Ovary (tissue), 9 donors: ENCODE data around the gene NIT1. TPM values are rescaled to one million over a fixed set of nuclear protein-coding genes. Genes with fewer than 3 reads are reported as not detected.

Source experiments
- DNase-seq, 5 donors: peaks; one replicate each; pipeline ENCODE4 v3.0.0-alpha.2; 2019 to 2020
- H3K27ac ChIP-seq, 2 donors: fragments of 200-600 bp; one replicate each; pipeline versions ENCODE4 v1.5.1 to v1.8.0; 2019 to 2022
- H3K27me3 ChIP-seq: fragments of 200-600 bp; one replicate; pipeline ENCODE4 v1.8.0; 2022
- H3K36me3 ChIP-seq: fragments of 200-600 bp; sonication (generic); one replicate; pipeline ENCODE4 v1.5.1; 2019
- H3K4me1 ChIP-seq: one replicate; pipeline ENCODE4 v1.8.1; 2013; ENCODE audit warnings: mild to moderate bottlenecking, moderate library complexity; ENCODE audit not compliant: insufficient read depth
- H3K4me3 ChIP-seq: fragments of 200-600 bp; sonication (generic); one replicate; pipeline ENCODE4 v1.5.1; 2017
- H3K9me3 ChIP-seq, 2 donors: fragments of 200-600 bp in 1 of 2; sonication (generic) in 1 of 2; one replicate each; pipeline versions ENCODE4 v1.5.1 to v1.8.1; 2013 to 2019; ENCODE audit warnings: mild to moderate bottlenecking in 1 of 2, moderate library complexity in 1 of 2
- EP300 ChIP-seq: sonication (generic); formaldehyde crosslinking; IDR thresholded peaks from one replicate; pipeline ENCODE4 v1.6.1; 2017; ENCODE audit warnings: antibody characterized with exemption
- POLR2A ChIP-seq: fragments of 450-650 bp; IDR thresholded peaks from one replicate; pipeline ENCODE4 v1.6.1; 2017; ENCODE audit warnings: antibody characterized with exemption, mild to moderate bottlenecking, moderate library complexity
- WGBS, 3 donors: extraction: QIAGEN DNeasy Blood & Tissue Kit in 1 of 3; methylation state at CpG; one replicate each; pipeline versions ENCODE4 v1.1.5 to v1.1.7; 2013 to 2017; 5-methylcytosine and 5-hydroxymethylcytosine counted together
- intact Hi-C, 4 donors: fragments of 100-400 bp; cut with DNase I; formaldehyde crosslinking; loops; one replicate each; pipeline versions ENCODE4 v1.11.0 to v1.15.1; 2022 to 2023
- polyA plus RNA-seq, 2 donors: library from polyadenylated mRNA; stranded (reverse); fragments of 200-250 nt in 1 of 2; fragments of 350-450 nt in 1 of 2; fragmentation: Illumina TruSeq in 1 of 2; extraction: RNeasy Lipid Tissue Mini Kit (QIAGEN cat#74804) in 1 of 2; gene quantifications; one replicate each; pipeline ENCODE4 v1.2.3, GENCODE V29; 2013 to 2014
- total RNA-seq, 7 donors: library from RNA; depleted of rRNA in 2 of 7; stranded (reverse); fragments of >200 nt in 2 of 7; fragmentation: NEBNext Ultra II Directional in 3 of 7; extraction: Animal tissue kit (Norgen Biotek cat#: 25700) in 3 of 7; gene quantifications; one replicate each; pipeline versions ENCODE4 v1.1.0 to v1.2.4, GENCODE V29; 2016 to 2023
- TF ChIP-seq, protein P1 (sequence below), 3 donors: fragments of 450-650 bp in 2 of 3; fragments of 200-600 bp in 1 of 3; IDR thresholded peaks; one replicate each; pipeline versions ENCODE4 v1.5.1 to v1.8.0; 2016 to 2022; ENCODE audit warnings: antibody characterized with exemption in 3 of 3, mild to moderate bottlenecking in 1 of 3
- donor health status: DM: no; HTN: no; CAD: no; lungs with moderate emphysema.
- donor health status: DM: no; HTN: no; CAD: no.
- donor health status: Bipolar disorder and iron deficiency.
- donor health status: DM: yes; HTN: yes; CAD: no.
- donor health status: DM: no; HTN: no; CAD: no.
- donor health status: DM: yes; HTN: yes; CAD: no.

NIT1 gene
- total and polyA plus RNA-seq, 9 donors = 25.4 to 37.5 (median 36.6) TPM

DNA sequence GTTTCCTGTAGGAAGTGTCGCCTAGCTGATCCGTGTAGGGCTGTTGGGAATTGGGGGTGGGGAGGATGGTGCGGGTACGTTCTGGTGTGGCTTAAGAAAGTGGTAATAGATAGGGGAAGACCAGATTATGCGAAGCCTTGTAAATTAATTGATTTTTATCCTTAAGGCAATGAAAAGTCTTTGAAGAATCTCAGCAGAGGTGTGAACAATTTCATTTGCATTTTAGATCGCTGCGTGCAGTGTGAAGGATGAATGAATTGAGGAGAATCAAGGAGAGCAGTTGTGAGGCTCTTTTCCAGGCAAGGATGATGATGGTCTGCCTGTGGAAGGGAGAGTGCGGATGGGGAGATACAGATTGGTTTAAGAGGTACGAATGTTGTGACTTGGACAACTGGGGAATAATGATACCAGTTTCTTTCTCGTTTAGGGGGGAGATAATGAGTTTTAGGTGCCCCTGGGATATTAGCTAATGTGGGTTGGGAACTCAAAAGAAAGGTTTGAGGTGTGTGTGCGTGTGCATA is 15.4 kb downstream of the NIT1 start:
- peak overlapping the region; percentile 77 for H3K4me3 ChIP-seq
- no peaks in the 10 kb centered on the region for H3K27me3 ChIP-seq
- peak overlapping the region; percentile 95 to 97 for H3K27ac ChIP-seq
- no peaks in the 10 kb centered on the region for H3K36me3 ChIP-seq
- no peaks in the 10 kb centered on the region for H3K9me3 ChIP-seq
- intact Hi-C loops = no loop called here
- H3K4me1 ChIP-seq = peaks cover 5% of the 10 kb centered on the region
- DNase-seq = no peak
- WGBS, 3 donors = 4 to 6% (median 4%) methylated on average over 11 of the region's 11 CpGs
- TF ChIP-seq, protein P1, sequence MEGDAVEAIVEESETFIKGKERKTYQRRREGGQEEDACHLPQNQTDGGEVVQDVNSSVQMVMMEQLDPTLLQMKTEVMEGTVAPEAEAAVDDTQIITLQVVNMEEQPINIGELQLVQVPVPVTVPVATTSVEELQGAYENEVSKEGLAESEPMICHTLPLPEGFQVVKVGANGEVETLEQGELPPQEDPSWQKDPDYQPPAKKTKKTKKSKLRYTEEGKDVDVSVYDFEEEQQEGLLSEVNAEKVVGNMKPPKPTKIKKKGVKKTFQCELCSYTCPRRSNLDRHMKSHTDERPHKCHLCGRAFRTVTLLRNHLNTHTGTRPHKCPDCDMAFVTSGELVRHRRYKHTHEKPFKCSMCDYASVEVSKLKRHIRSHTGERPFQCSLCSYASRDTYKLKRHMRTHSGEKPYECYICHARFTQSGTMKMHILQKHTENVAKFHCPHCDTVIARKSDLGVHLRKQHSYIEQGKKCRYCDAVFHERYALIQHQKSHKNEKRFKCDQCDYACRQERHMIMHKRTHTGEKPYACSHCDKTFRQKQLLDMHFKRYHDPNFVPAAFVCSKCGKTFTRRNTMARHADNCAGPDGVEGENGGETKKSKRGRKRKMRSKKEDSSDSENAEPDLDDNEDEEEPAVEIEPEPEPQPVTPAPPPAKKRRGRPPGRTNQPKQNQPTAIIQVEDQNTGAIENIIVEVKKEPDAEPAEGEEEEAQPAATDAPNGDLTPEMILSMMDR (IDR thresholded peaks at IDR 0.05) = no peak
- TF ChIP-seq POLR2A (no peak), EP300 (no peak)

DNA sequence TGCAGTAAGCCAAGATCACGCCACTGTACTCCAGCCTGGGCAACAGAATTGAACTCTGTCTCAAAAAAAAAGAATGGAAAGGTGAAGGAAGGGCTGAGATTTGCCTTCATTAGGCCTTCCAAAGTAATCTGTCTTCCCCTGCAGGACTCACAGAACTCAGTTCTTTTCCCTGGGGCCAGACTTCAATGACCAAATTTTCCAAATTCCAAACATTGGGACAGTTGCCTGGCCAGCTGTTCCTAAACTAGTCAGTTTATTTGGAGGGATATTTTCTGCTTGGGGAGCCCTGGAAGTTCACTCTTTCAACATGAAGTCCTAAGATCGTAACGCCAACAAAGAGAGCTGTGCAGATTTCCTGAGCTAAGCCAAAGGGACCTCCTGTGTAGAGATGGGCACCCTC is 20.0 kb downstream of the NIT1 start:
- no peaks in the 10 kb centered on the region for H3K27me3 ChIP-seq
- TF ChIP-seq, protein P1 (IDR thresholded peaks at IDR 0.05) = no peak
- TF ChIP-seq EP300 = no peak
- no peak overlapping the region for H3K4me3 ChIP-seq
- intact Hi-C loops = no loop called here
- H3K9me3 ChIP-seq = no peaks in the 10 kb centered on the region
- WGBS, 3 donors = 54 to 68% (median 57%) methylated on average over 3 of the region's 3 CpGs
- DNase-seq = no peak
- H3K36me3 ChIP-seq = no peaks in the 10 kb centered on the region
- H3K27ac ChIP-seq = no peak overlapping the region
- peaks cover 2% of the 10 kb centered on the region for H3K4me1 ChIP-seq

- no peak for DNase-seq
- Histone ChIP-seq H3K4me1 (peaks cover 2% of the 10 kb centered on the region), H3K4me3 (no peak overlapping the region), H3K9me3 (no peaks in the 10 kb centered on the region), H3K27me3 (no peaks in the 10 kb centered on the region), H3K27ac (no peak overlapping the region), H3K36me3 (no peaks in the 10 kb centered on the region)
- WGBS, 3 donors = 80 to 88% (median 81%) methylated on average over 1 of the region's 1 CpG
- intact Hi-C loops = no loop called here
- TF ChIP-seq EP300 (no peak), POLR2A (no peak)
- TF ChIP-seq, protein P1 (IDR thresholded peaks at IDR 0.05) = no peak
Measured at GRCh38 chr1:161138431-161138830, 20.5 kb downstream of the NIT1 start.

GRCh38 chr1:161139766-161140165 is 21.9 kb downstream of the NIT1 start:
- Histone ChIP-seq H3K4me3 (no peak overlapping the region), H3K27ac (no peak overlapping the region), H3K9me3 (no peaks in the 10 kb centered on the region), H3K4me1 (no peaks in the 10 kb centered on the region), H3K27me3 (no peaks in the 10 kb centered on the region), H3K36me3 (no peaks in the 10 kb centered on the region)
- intact Hi-C loops = no loop called here
- no peak for DNase-seq
- 26 to 29% (median 27%) methylated on average over 1 of the region's 1 CpG for WGBS, 3 donors
- no peak for TF ChIP-seq POLR2A
- no peak for TF ChIP-seq EP300

- H3K36me3 ChIP-seq = no peaks in the 10 kb centered on the region
- WGBS, 3 donors = 89 to 94% (median 91%) methylated on average over 29 of the region's 29 CpGs
Measured at GRCh38 chr1:161140755-161141400, 23.0 kb downstream of the NIT1 start.

More at GRCh38 chr1:161140755-161141400, 23.0 kb downstream of the NIT1 start:
- no peak for DNase-seq
- no peaks in the 10 kb centered on the region for H3K9me3 ChIP-seq
- intact Hi-C loops = no loop called here
- TF ChIP-seq EP300 (no peak), POLR2A (no peak)
- TF ChIP-seq, protein P1 (IDR thresholded peaks at IDR 0.05) = no peak
- no peaks in the 10 kb centered on the region for H3K4me1 ChIP-seq
- no peak overlapping the region for H3K27ac ChIP-seq
- no peaks in the 10 kb centered on the region for H3K27me3 ChIP-seq
- no peak overlapping the region for H3K4me3 ChIP-seq
